HepG2 (cell line): ENCODE results near the gene MS4A6A. TPM values are rescaled to one million over a fixed set of nuclear protein-coding genes. Genes with fewer than 3 reads are reported as not detected.

ENCODE experiments used
- ATAC-seq: fragments of 200-7000 bp; cut with Tn5 transposase; 3 replicates; pipeline ENCODE4 v1.9.1; 2020; ENCODE audit warnings: mild to moderate bottlenecking, moderate library complexity
- BruUV-seq: library from RNA; stranded (reverse); fragments of 400-500 nt; replicated peaks from 2 replicates; lab custom pipeline; 2021; lab: Mats Ljungman, UMichigan
- CTCF ChIA-PET: fragments of 300-600 bp; formaldehyde crosslinking; extraction: SDS; loops from one replicate; lab custom pipeline; 2021; ENCODE audit warnings: low total read pairs, inconsistent platforms, low intra/inter-chr PET ratio; lab: Yijun Ruan, JAX
- POLR2A ChIA-PET: fragments of 350-600 bp; sonication (Branson Sonifier 250); formaldehyde crosslinking; loops from one replicate; lab custom pipeline; 2020; ENCODE audit warnings: antibody characterized with exemption, inconsistent platforms; lab: Yijun Ruan, JAX
- DNase-seq: peaks from one replicate; pipeline ENCODE4 v3.0.0-alpha.2; 2015; ENCODE audit warnings: low spot score
- FAIRE-seq: peaks from 3 replicates; lab custom pipeline; 2011; peaks lifted over from hg19 to GRCh38; lab: Jason Lieb, UNC
- H2AFZ ChIP-seq: one replicate; pipeline ENCODE4 v1.6.1; 2011; ENCODE audit warnings: low read length, inconsistent platforms
- H3K27ac ChIP-seq: fragments of 300-600 bp; 3 replicates; pipeline ENCODE4 v1.8.0; 2011; ENCODE audit warnings: mixed run types, mild to moderate bottlenecking, mixed read lengths, low read length, inconsistent platforms; ENCODE audit not compliant: insufficient read depth; ENCODE audit errors: extremely low read length
- H3K27me3 ChIP-seq, 2 experiments: fragments of 200-600 bp in 1 of 2; 2 replicates in 1 of 2; 3 replicates in 1 of 2; pipeline versions ENCODE4 v1.6.0 to v1.8.0; 2011; ENCODE audit warnings: low read length in 2 of 2, mild to moderate bottlenecking in 2 of 2, moderate library complexity in 2 of 2, inconsistent platforms in 1 of 2; ENCODE audit not compliant: insufficient read depth in 2 of 2, control insufficient read depth in 1 of 2
- H3K36me3 ChIP-seq, 2 experiments: fragments of 200-600 bp in 1 of 2; replicated peaks in 1 of 2; 2 replicates in 1 of 2; 3 replicates in 1 of 2; pipeline versions ENCODE4 v1.5.1 to v1.8.0; 2011; ENCODE audit warnings: low read length in 2 of 2, inconsistent platforms in 1 of 2; ENCODE audit not compliant: insufficient read depth in 2 of 2, control insufficient read depth in 1 of 2
- H3K4me1 ChIP-seq: 2 replicates; pipeline ENCODE4 v1.5.1; 2012; ENCODE audit warnings: low read length, inconsistent platforms; ENCODE audit not compliant: insufficient read depth
- H3K4me2 ChIP-seq: 2 replicates; pipeline ENCODE4 v1.6.0; 2011; ENCODE audit warnings: low read depth, low read length, inconsistent platforms
- H3K4me3 ChIP-seq, 3 experiments: fragments of 200-600 bp in 1 of 3; sonication (generic), shearing (Covaris generic) in 1 of 3; replicated peaks in 1 of 3; 2 replicates each; pipeline ENCODE4 v1.5.1; 2011 to 2016; ENCODE audit warnings: low read length in 3 of 3, inconsistent platforms in 2 of 3, low read depth in 2 of 3, mild to moderate bottlenecking in 2 of 3, control low read depth in 1 of 3, mixed read lengths in 1 of 3; ENCODE audit not compliant: insufficient read depth in 1 of 3
- H3K79me2 ChIP-seq: one replicate; pipeline ENCODE4 v1.6.1; 2011; ENCODE audit warnings: low read length, inconsistent platforms; ENCODE audit not compliant: insufficient read depth
- H3K9ac ChIP-seq: 2 replicates; pipeline ENCODE4 v1.6.0; 2011; ENCODE audit warnings: mild to moderate bottlenecking, low read depth, low read length, inconsistent platforms; ENCODE audit not compliant: insufficient read depth
- H3K9me3 ChIP-seq: 2 replicates; pipeline ENCODE4 v1.5.1; 2012; ENCODE audit warnings: mild to moderate bottlenecking, low read length
- H4K20me1 ChIP-seq: 2 replicates; pipeline ENCODE4 v1.6.0; 2011; ENCODE audit warnings: inconsistent platforms, mild to moderate bottlenecking, low read length, moderate library complexity; ENCODE audit not compliant: insufficient read depth
- CBX2 ChIP-seq, 2 experiments: fragments of 200-600 bp in 1 of 2; sonication (generic); formaldehyde crosslinking in 1 of 2; IDR thresholded peaks; 2 replicates each; pipeline versions ENCODE4 v1.7.0 to v1.8.1; 2018 to 2022; ENCODE audit warnings: low read depth in 2 of 2, low read length in 1 of 2, mild to moderate bottlenecking in 1 of 2, missing genetic modification reagents in 1 of 2
- CCAR2 ChIP-seq: fragments of 200-400 bp; formaldehyde crosslinking; optimal IDR thresholded peaks from 2 replicates; pipeline ENCODE3; 2018; ENCODE audit warnings: low read depth, mild to moderate bottlenecking, low read length, moderate library complexity
- GTF3A ChIP-seq: sonication (generic); formaldehyde crosslinking; conservative IDR thresholded peaks from 2 replicates; pipeline ENCODE4 v1.4.0; 2020; ENCODE audit warnings: mild to moderate bottlenecking, missing genetic modification reagents
- HIVEP1 ChIP-seq: sonication (generic); formaldehyde crosslinking; IDR thresholded peaks from 2 replicates; pipeline ENCODE4 v1.4.0; 2020; ENCODE audit warnings: mild to moderate bottlenecking, missing genetic modification reagents
- HMGXB3 ChIP-seq: sonication (generic); formaldehyde crosslinking; IDR thresholded peaks from 2 replicates; pipeline ENCODE4 v1.4.0; 2020; ENCODE audit warnings: missing genetic modification reagents, borderline replicate concordance
- NCOA2 ChIP-seq: sonication (generic); formaldehyde crosslinking; IDR thresholded peaks from 2 replicates; pipeline ENCODE4 v1.8.0; 2022; ENCODE audit warnings: inconsistent platforms
- RFXAP ChIP-seq: sonication (generic); formaldehyde crosslinking; IDR thresholded peaks from 2 replicates; pipeline ENCODE4 v1.4.0; 2020; ENCODE audit warnings: missing genetic modification reagents, borderline replicate concordance
- SETDB1 ChIP-seq: sonication (generic); formaldehyde crosslinking; IDR thresholded peaks from 2 replicates; pipeline ENCODE4 v1.5.1; 2020; ENCODE audit warnings: missing genetic modification reagents, mild to moderate bottlenecking, borderline replicate concordance
- SIN3B ChIP-seq: fragments of 150-350 bp; IDR thresholded peaks from 2 replicates; pipeline ENCODE4 v1.6.1; 2014; ENCODE audit warnings: low read length
- THAP8 ChIP-seq: sonication (generic); formaldehyde crosslinking; IDR thresholded peaks from 2 replicates; pipeline ENCODE4 v1.5.1; 2020; ENCODE audit warnings: missing genetic modification reagents, mild to moderate bottlenecking, borderline replicate concordance
- ZNF607 ChIP-seq: sonication (generic); formaldehyde crosslinking; IDR thresholded peaks from 2 replicates; pipeline ENCODE4 v1.5.1; 2020; ENCODE audit warnings: missing genetic modification reagents, mild to moderate bottlenecking, borderline replicate concordance
- ZNF639 ChIP-seq: conservative IDR thresholded peaks from 2 replicates; pipeline ENCODE4 v1.6.1; 2018; ENCODE audit warnings: missing genetic modification reagents
- ZNF749 ChIP-seq: sonication (generic); formaldehyde crosslinking; IDR thresholded peaks from 2 replicates; pipeline ENCODE4 v1.8.0; 2022; ENCODE audit warnings: mild to moderate bottlenecking, missing genetic modification reagents, moderate library complexity, borderline replicate concordance
- ZNF761 ChIP-seq: sonication (generic); formaldehyde crosslinking; conservative IDR thresholded peaks from 2 replicates; pipeline ENCODE4 v1.4.0; 2020; ENCODE audit warnings: mild to moderate bottlenecking, missing genetic modification reagents
- ZSCAN31 ChIP-seq: sonication (generic); formaldehyde crosslinking; IDR thresholded peaks from 2 replicates; pipeline ENCODE4 v1.5.0; 2020; ENCODE audit warnings: low read depth, mild to moderate bottlenecking, missing genetic modification reagents
- WGBS: methylation state at CpG from one replicate; pipeline ENCODE4 v1.1.6; 2017; ENCODE audit warnings: low lambda C conversion rate; 5-methylcytosine and 5-hydroxymethylcytosine counted together
- in situ Hi-C: cut with HindIII; loops from 2 replicates; pipeline ENCODE4 v1.10.0; 2017; ENCODE audit warnings: low pct_unique_long_range_greater_than_20kb; ENCODE audit not compliant: extremely low pct_ligation_motif_present
- intact Hi-C: fragments of 100-400 bp; cut with micrococcal nuclease; formaldehyde crosslinking; loops from one replicate; pipeline ENCODE4 v1.10.0; 2022; ENCODE audit not compliant: unreplicated experiment
- polyA plus RNA-seq, 8 experiments: library from polyadenylated mRNA; depleted of rRNA in 3 of 8; stranded (reverse) in 7 of 8; unstranded in 1 of 8; fragments of >200 nt; fragmentation: Illumina TruSeq in 4 of 8; extraction: Trizol in 4 of 8; gene quantifications; 2 replicates each; pipeline versions ENCODE4 v1.2.1 to v1.2.3, GENCODE V29; 2011 to 2016; ENCODE audit warnings: low read depth in 4 of 8, missing spikeins in 1 of 8, mixed read lengths in 1 of 8; ENCODE audit not compliant: insufficient read depth in 1 of 8
- total RNA-seq, 5 experiments: library from RNA; depleted of rRNA; stranded (reverse); fragments of >200 nt; fragmentation: Illumina TruSeq; extraction: Trizol; gene quantifications; 2 replicates each; pipeline ENCODE4 v1.2.3, GENCODE V29; 2016; ENCODE audit warnings: low read depth in 1 of 5

Gene MS4A6A
- total and polyA plus RNA-seq, 2 of the 13 experiments (the other 11 are each of a cell fraction or from before 2014, with no cell fraction given), result not detected

- POLR2A ChIA-PET, result no interaction called here
- Histone ChIP-seq H3K27ac (no peak overlapping the region), H3K4me3 (no peak overlapping the region), H3K4me2 (no peak overlapping the region), H3K27me3 (no peaks in the 10 kb centered on the region; a peak in 1 of 5 replicates), H3K9ac (no peak overlapping the region), H3K9me3 (no peaks in the 10 kb centered on the region), H4K20me1 (no peaks in the 10 kb centered on the region), H3K79me2 (no peaks in the 10 kb centered on the region), H3K36me3 (no peaks in the 10 kb centered on the region), H3K4me1 (no peaks in the 10 kb centered on the region), H2AFZ (no peak overlapping the region)
- CTCF ChIA-PET, result no interaction called here
- BruUV-seq, result no TSS peak
- intact Hi-C loops, result no loop called here
- FAIRE-seq (no peak), ATAC-seq (no peak), DNase-seq (no peak)
- WGBS, result 0% methylated on average over 1 of the region's 1 CpG
- in situ Hi-C loops, result no loop called here
- no peak for TF ChIP-seq NCOA2
- TF ChIP-seq CBX2 (IDR thresholded peaks at IDR 0.05; ENCODE audit: low read depth, low read length), result no peak
- no peak for TF ChIP-seq CBX2 (CRISPR knock-in tag; IDR thresholded peaks at IDR 0.05; ENCODE audit: low read depth)
- TF ChIP-seq HMGXB3 (CRISPR knock-in tag), result no peak
- no peak for TF ChIP-seq ZNF607 (CRISPR knock-in tag)
- TF ChIP-seq CCAR2, result no peak
- no peak for TF ChIP-seq ZNF639
- no peak for TF ChIP-seq SIN3B
- TF ChIP-seq ZNF749 (CRISPR knock-in tag), result no peak
- no peak for TF ChIP-seq HIVEP1
- no peak for TF ChIP-seq GTF3A (CRISPR knock-in tag)
- no peak for TF ChIP-seq SETDB1
- TF ChIP-seq THAP8 (CRISPR knock-in tag), result no peak
- TF ChIP-seq ZNF761 (CRISPR knock-in tag), result no peak
- no peak for TF ChIP-seq RFXAP
- TF ChIP-seq ZSCAN31 (CRISPR knock-in tag), result no peak
- TF ChIP-seq, all 625 proteins: peak for 0
Measured at GRCh38 chr11:60197442-60197841, 14.6 kb upstream of the MS4A6A start.
